HG03097 (cell line): ENCODE results near the gene AP1S3.

ENCODE experiments used
- ATAC-seq: cut with Tn5 transposase; IDR thresholded peaks from one replicate; pipeline ENCODE4 v1.9.1; 2021; ENCODE audit not compliant: unreplicated experiment, low FRiP score

AP1S3 gene

GRCh38 chr2:223764796-223765195 is 72.6 kb downstream of the AP1S3 start:
- no peak for ATAC-seq

- ATAC-seq = no peak
Measured at GRCh38 chr2:223762853-223763252, 74.5 kb downstream of the AP1S3 start.

GRCh38 chr2:223761746-223762145 is 75.6 kb downstream of the AP1S3 start:
- ATAC-seq = peak; percentile 74

- ATAC-seq = peak; percentile 85
Measured at GRCh38 chr2:223760838-223761502, 76.4 kb downstream of the AP1S3 start.

GRCh38 chr2:223759569-223760430 is 77.6 kb downstream of the AP1S3 start:
- no peak for ATAC-seq

GRCh38 chr2:223758131-223758840 is 79.1 kb downstream of the AP1S3 start:
- ATAC-seq = no peak

GRCh38 chr2:223753940-223754339 is 83.4 kb downstream of the AP1S3 start:
- no peak for ATAC-seq

GRCh38 chr2:223751012-223751411 is 86.4 kb downstream of the AP1S3 start:
- no peak for ATAC-seq

GRCh38 chr2:223747392-223748042 is 89.9 kb downstream of the AP1S3 start:
- no peak for ATAC-seq

- no peak for ATAC-seq
Measured at GRCh38 chr2:223746611-223747010, 90.8 kb downstream of the AP1S3 start.

GRCh38 chr2:223744580-223744979 is 92.8 kb downstream of the AP1S3 start:
- ATAC-seq = no peak

- ATAC-seq = no peak
Measured at GRCh38 chr2:223740679-223741078, 96.7 kb downstream of the AP1S3 start.

GRCh38 chr2:223737207-223737606 is 100.2 kb downstream of the AP1S3 start:
- no peak for ATAC-seq

GRCh38 chr2:223736488-223736887 is 100.9 kb downstream of the AP1S3 start:
- no peak for ATAC-seq

- no peak for ATAC-seq
Measured at GRCh38 chr2:223735659-223736244, 101.6 kb downstream of the AP1S3 start.

- no peak for ATAC-seq
Measured at GRCh38 chr2:223735035-223735640, 102.2 kb downstream of the AP1S3 start.

GRCh38 chr2:223734346-223734745 is 103.0 kb downstream of the AP1S3 start:
- no peak for ATAC-seq

- ATAC-seq = no peak
Measured at GRCh38 chr2:223732346-223732745, 105.0 kb downstream of the AP1S3 start.

GRCh38 chr2:223731503-223731902 is 105.9 kb downstream of the AP1S3 start:
- no peak for ATAC-seq

- ATAC-seq = no peak
Measured at GRCh38 chr2:223729781-223730180, 107.6 kb downstream of the AP1S3 start.
